A549 (cell line): ENCODE results near the gene CDADC1. TPM values are rescaled to one million over a fixed set of nuclear protein-coding genes. Genes with fewer than 3 reads are reported as not detected.

Source experiments
- ATAC-seq, 2 experiments: fragments of 200-7000 bp in 1 of 2; fragments of >200 bp in 1 of 2; cut with Nextera tagmentation in 1 of 2; cut with Tn5 transposase in 1 of 2; 3 replicates each; pipeline versions ENCODE4 v1.8.0 to v1.9.1; 2018 to 2020; ENCODE audit warnings: mild to moderate bottlenecking in 1 of 2, moderate library complexity in 1 of 2
- CTCF ChIA-PET: fragments of 300-600 bp; sonication (Branson Sonifier 250); formaldehyde crosslinking; extraction: SDS; loops from one replicate; lab custom pipeline; 2021; ENCODE audit warnings: antibody characterized with exemption, inconsistent platforms; lab: Yijun Ruan, JAX
- POLR2A ChIA-PET: fragments of 350-600 bp; formaldehyde crosslinking; extraction: SDS; loops from one replicate; lab custom pipeline; 2021; ENCODE audit warnings: antibody characterized with exemption, inconsistent platforms; lab: Yijun Ruan, JAX
- DNase-seq, 2 experiments: peaks; one replicate each; pipeline versions ENCODE4 v3.0.0 to v3.0.0-alpha.2; 2011 to 2016; ENCODE audit warnings: low read depth in 1 of 2, low spot score in 1 of 2
- FAIRE-seq: peaks from 2 replicates; lab custom pipeline; 2011; peaks lifted over from hg19 to GRCh38; lab: Jason Lieb, UNC
- H3K27ac ChIP-seq, 2 experiments: fragments of >200 bp; sonication (Bioruptor Twin); formaldehyde crosslinking; 3 replicates each; pipeline ENCODE4 v1.5.1; 2016 to 2017
- H3K4me1 ChIP-seq: fragments of >200 bp; sonication (Bioruptor Twin); formaldehyde crosslinking; 3 replicates; pipeline ENCODE4 v1.6.1; 2016
- H3K4me2 ChIP-seq: fragments of >200 bp; sonication (Bioruptor Twin); formaldehyde crosslinking; 3 replicates; pipeline ENCODE4 v1.6.1; 2016
- H3K4me3 ChIP-seq: fragments of >200 bp; sonication (Bioruptor Twin); formaldehyde crosslinking; 3 replicates; pipeline ENCODE4 v1.5.1; 2016
- H3K9me3 ChIP-seq: fragments of >200 bp; sonication (Bioruptor Twin); formaldehyde crosslinking; 3 replicates; pipeline ENCODE4 v1.6.1; 2016
- BHLHE40 ChIP-seq: IDR thresholded peaks from 2 replicates; pipeline ENCODE4 v1.6.1; 2012; ENCODE audit warnings: low read depth, low read length, inconsistent platforms
- CTCF ChIP-seq: fragments of >200 bp; sonication (Bioruptor Twin); formaldehyde crosslinking; IDR thresholded peaks from 3 replicates; pipeline ENCODE4 v1.5.1; 2016
- E2F6 ChIP-seq: IDR thresholded peaks from 2 replicates; pipeline ENCODE4 v1.6.1; 2012; ENCODE audit warnings: low read depth, borderline replicate concordance
- EHF ChIP-seq: fragments of 250-450 bp; sonication (Bioruptor Pico); IDR thresholded peaks from 2 replicates; pipeline ENCODE4 v1.5.0; 2020; ENCODE audit warnings: mild to moderate bottlenecking
- ESRRA ChIP-seq: fragments of 150-350 bp; IDR thresholded peaks from 2 replicates; pipeline ENCODE4 v1.6.1; 2014; ENCODE audit warnings: mild to moderate bottlenecking, low read length, borderline replicate concordance
- FOSB ChIP-seq: fragments of 250-450 bp; sonication (Bioruptor Pico); IDR thresholded peaks from 2 replicates; pipeline ENCODE4 v1.5.0; 2020; ENCODE audit warnings: mild to moderate bottlenecking, moderate library complexity
- FOXS1 ChIP-seq: fragments of 250-450 bp; sonication (Bioruptor Pico); IDR thresholded peaks from 2 replicates; pipeline ENCODE4 v1.5.0; 2020; ENCODE audit warnings: mild to moderate bottlenecking, moderate library complexity
- HDAC2 ChIP-seq: fragments of 200-600 bp; sonication (generic); IDR thresholded peaks from 2 replicates; pipeline ENCODE4 v1.6.1; 2016
- HEYL ChIP-seq: fragments of 250-450 bp; sonication (Bioruptor Pico); IDR thresholded peaks from 2 replicates; pipeline ENCODE4 v1.8.0; 2021; ENCODE audit warnings: mild to moderate bottlenecking, moderate library complexity
- HOXB5 ChIP-seq: fragments of 250-450 bp; sonication (Bioruptor Pico); IDR thresholded peaks from 2 replicates; pipeline ENCODE4 v1.5.0; 2020; ENCODE audit warnings: mild to moderate bottlenecking, moderate library complexity
- JUN ChIP-seq, 2 experiments: fragments of >200 bp; sonication (Bioruptor Twin); formaldehyde crosslinking; IDR thresholded peaks; 2 replicates in 1 of 2; 3 replicates in 1 of 2; pipeline ENCODE4 v1.6.1; 2016 to 2017
- KDM1A ChIP-seq: fragments of 200-600 bp; sonication (generic); IDR thresholded peaks from 2 replicates; pipeline ENCODE4 v1.6.1; 2016; ENCODE audit warnings: low read depth, mild to moderate bottlenecking
- MAX ChIP-seq: IDR thresholded peaks from 2 replicates; pipeline ENCODE4 v1.6.1; 2012
- MAZ ChIP-seq: fragments of 150-350 bp; IDR thresholded peaks from 2 replicates; pipeline ENCODE4 v1.6.1; 2014; ENCODE audit warnings: antibody characterized with exemption, low read depth, low read length, borderline replicate concordance
- MYC ChIP-seq: IDR thresholded peaks from 2 replicates; pipeline ENCODE4 v1.6.1; 2012; ENCODE audit warnings: mild to moderate bottlenecking, inconsistent platforms, low read length, improper control_type of control experiment, borderline replicate concordance
- PBX3 ChIP-seq: IDR thresholded peaks from 2 replicates; pipeline ENCODE4 v1.6.1; 2012
- POLR2A ChIP-seq: IDR thresholded peaks from 2 replicates; pipeline ENCODE4 v1.6.1; 2012; ENCODE audit warnings: mild to moderate bottlenecking, low read length
- POLR2AphosphoS2 ChIP-seq: conservative IDR thresholded peaks from 2 replicates; pipeline ENCODE4 v1.6.1; 2012; ENCODE audit warnings: low read length, improper control_type of control experiment, inconsistent platforms
- RARB ChIP-seq: fragments of 250-450 bp; sonication (Bioruptor Pico); IDR thresholded peaks from 2 replicates; pipeline ENCODE4 v1.8.0; 2021; ENCODE audit warnings: mild to moderate bottlenecking, moderate library complexity
- RCOR1 ChIP-seq: fragments of 150-350 bp; IDR thresholded peaks from 2 replicates; pipeline ENCODE4 v1.6.1; 2014; ENCODE audit warnings: antibody characterized with exemption, low read length, low read depth
- SMC3 ChIP-seq: fragments of >200 bp; sonication (Bioruptor Twin); formaldehyde crosslinking; IDR thresholded peaks from 3 replicates; pipeline ENCODE4 v1.6.1; 2018; ENCODE audit warnings: inconsistent platforms
- SREBF2 ChIP-seq: fragments of 450-650 bp; IDR thresholded peaks from 2 replicates; pipeline ENCODE4 v1.6.1; 2014; ENCODE audit warnings: mild to moderate bottlenecking, moderate library complexity
- TP53 ChIP-seq: fragments of 250-450 bp; sonication (Bioruptor Pico); IDR thresholded peaks from 2 replicates; pipeline ENCODE4 v1.5.0; 2021; ENCODE audit warnings: mild to moderate bottlenecking, moderate library complexity
- WGBS: methylation state at CpG from one replicate; pipeline ENCODE4 v1.1.6; 2017; ENCODE audit errors: missing lambda C conversion rate; 5-methylcytosine and 5-hydroxymethylcytosine counted together
- polyA plus RNA-seq, 4 experiments: library from polyadenylated mRNA; depleted of rRNA in 3 of 4; stranded (reverse); fragments of >200 nt; fragmentation: RNase III in 1 of 4; extraction: RNeasy Plus Mini Kit Qiagen cat#74134 plus additional on column Dnase treatment in 1 of 4; gene quantifications; 2 replicates in 3 of 4; 3 replicates in 1 of 4; pipeline ENCODE4 v1.2.3, GENCODE V29; 2011 to 2017

CDADC1 gene
- polyA plus RNA-seq, 2 of the 4 experiments (the other 2 are of a cell fraction), result 4.3 to 9.6 TPM

- no peaks in the 10 kb centered on the region for H3K4me1 ChIP-seq
- peak overlapping the region; percentile 77 for H3K4me2 ChIP-seq
- H3K27ac ChIP-seq, result peak overlapping the region; percentile 71 to 89
- TF ChIP-seq EHF (CRISPR knock-in tag) (no peak), MAX (peak; percentile 45; the same call in 1 of the 2 replicates)
- TF ChIP-seq, all 56 proteins: peak for 1
- POLR2A ChIA-PET, result interaction anchor here (0.6 to 1.0 kb wide), 4 partner anchors 12 to 243 kb away, joined by 3 to 5 read pairs (median 3); partner anchors contain the start of gene CDADC1
- H3K9me3 ChIP-seq, result no peaks in the 10 kb centered on the region
- DNase-seq (no peak), FAIRE-seq (no peak), ATAC-seq (no peak; a peak in 3 of 6 replicates)
- H3K4me3 ChIP-seq, result peak overlapping the region; percentile 58
- 36% methylated on average over 10 of the region's 17 CpGs for WGBS
- CTCF ChIA-PET, result interaction anchor here (1.0 to 1.5 kb wide), 5 partner anchors 10 to 61 kb away, joined by 3 to 4 read pairs (median 3); no protein-coding TSS in a partner anchor
Measured at GRCh38 chr13:49219647-49220035, 28.1 kb upstream of the CDADC1 start.

GRCh38 chr13:49220036-49220855 is 27.5 kb upstream of the CDADC1 start, which contains the start of gene MLNR:
Gene MLNR, plus strand, starts transcription at chr13:49220338. Its CDS starts 0 bp downstream, at chr13:49220338.
- H3K27ac ChIP-seq, result peak within 1 kb of the TSS; percentile 71 to 89
- peak; percentile 94 to 98 for ATAC-seq
- POLR2A ChIA-PET, result interaction anchor here (0.6 to 1.0 kb wide), 3 partner anchors 11 to 244 kb away, joined by 3 to 5 read pairs (median 3); partner anchors contain the start of gene CDADC1
- CTCF ChIA-PET, result interaction anchor here (0.6 to 1.5 kb wide), 6 partner anchors 9 to 242 kb away, joined by 3 to 4 read pairs (median 3); no protein-coding TSS in a partner anchor
- TF ChIP-seq POLR2A, result peak; percentile 47
- TF ChIP-seq JUN (IDR thresholded peaks at IDR 0.05), result peak in 1 of 2 experiments; percentile 35; a peak in 1 of 5 replicates
- TF ChIP-seq E2F6, result 0 out of 2 replicates have a peak, but pooled peaks have one; percentile 69
- TF ChIP-seq RARB (CRISPR knock-in tag), result no peak
- TF ChIP-seq HOXB5, result no peak
- peak; percentile 38 for TF ChIP-seq CTCF
- TF ChIP-seq SMC3, result peak; percentile 22
- no peak for TF ChIP-seq MAZ
- 0 out of 2 replicates have a peak, but pooled peaks have one; percentile 16 for TF ChIP-seq MAX
- peak within 1 kb of the TSS; percentile 58 for H3K4me3 ChIP-seq
- no peak for FAIRE-seq
- H3K4me1 ChIP-seq, result no peaks in the 10 kb centered on the region; the same call in 2 of the 3 replicates
- no peaks in the 10 kb centered on the region for H3K9me3 ChIP-seq
- H3K4me2 ChIP-seq, result peak within 1 kb of the TSS; percentile 77
- WGBS, result 97% methylated on average over 25 of the region's 111 CpGs
- DNase-seq, result peak; percentile 67 to 68

- CTCF ChIA-PET, result interaction anchor here (1.3 kb wide), 1 partner anchor 60 kb away, joined by 3 read pairs; no protein-coding TSS in a partner anchor
- FAIRE-seq, result no peak
- POLR2A ChIA-PET, result no interaction called here
- 93% methylated on average over 38 of the region's 73 CpGs for WGBS
- ATAC-seq, result no peak
- no peaks in the 10 kb centered on the region; the same call in 2 of the 3 replicates for H3K4me1 ChIP-seq
- no peak for DNase-seq
- H3K4me3 ChIP-seq, result no peak overlapping the region
- H3K4me2 ChIP-seq, result peak overlapping the region; percentile 77; the same call in 1 of the 3 replicates
- no peaks in the 10 kb centered on the region for H3K9me3 ChIP-seq
- no peak overlapping the region for H3K27ac ChIP-seq
- TF ChIP-seq RCOR1, result no peak
- TF ChIP-seq ESRRA, result no peak
- TF ChIP-seq POLR2AphosphoS2, result no peak
- no peak for TF ChIP-seq HDAC2
- no peak for TF ChIP-seq FOSB (CRISPR knock-in tag)
- TF ChIP-seq TP53 (CRISPR knock-in tag), result no peak
- no peak for TF ChIP-seq SREBF2
- TF ChIP-seq PBX3, result no peak
- TF ChIP-seq EHF (CRISPR knock-in tag), result no peak
- no peak for TF ChIP-seq MYC
- TF ChIP-seq BHLHE40, result no peak
- no peak for TF ChIP-seq FOXS1 (CRISPR knock-in tag)
- TF ChIP-seq KDM1A, result no peak
- no peak for TF ChIP-seq HEYL (CRISPR knock-in tag)
Measured at GRCh38 chr13:49220856-49221589, 26.7 kb upstream of the CDADC1 start.
